BE2C (cell line): ENCODE results near the gene FALEC.

Experiments
- DNase-seq: peaks from one replicate; pipeline ENCODE4 v3.0.0-alpha.2; 2020
- H3K27me3 ChIP-seq: fragments of 250-450 bp; sonication (Bioruptor Pico); 2 replicates; pipeline ENCODE4 v1.5.1; 2020; ENCODE audit warnings: mild to moderate bottlenecking
- H3K36me3 ChIP-seq: fragments of 250-450 bp; sonication (Bioruptor Pico); 2 replicates; pipeline ENCODE4 v1.5.1; 2020; ENCODE audit warnings: mild to moderate bottlenecking
- H3K4me1 ChIP-seq: fragments of 250-450 bp; sonication (Bioruptor Pico); 2 replicates; pipeline ENCODE4 v1.5.1; 2020
- H3K4me3 ChIP-seq: 2 replicates; pipeline ENCODE4 v1.5.1; 2011; ENCODE audit warnings: low read depth, low read length
- H3K9me3 ChIP-seq: fragments of 250-450 bp; sonication (Bioruptor Pico); 2 replicates; pipeline ENCODE4 v1.5.1; 2020
- CTCF ChIP-seq: IDR thresholded peaks from 2 replicates; pipeline ENCODE4 v1.5.1; 2012; ENCODE audit warnings: mild to moderate bottlenecking, low read depth, low read length

Gene FALEC

GRCh38 chr1:150513351-150513791 lies 2.2 kb upstream of the FALEC start:
- no peak for DNase-seq
- Histone ChIP-seq H3K36me3 (no peaks in the 10 kb centered on the region), H3K4me3 (no peak overlapping the region), H3K4me1 (peaks cover 3% of the 10 kb centered on the region; the same call in 1 of the 2 replicates), H3K27me3 (no peaks in the 10 kb centered on the region), H3K9me3 (no peaks in the 10 kb centered on the region)
- no peak for TF ChIP-seq CTCF

DNA sequence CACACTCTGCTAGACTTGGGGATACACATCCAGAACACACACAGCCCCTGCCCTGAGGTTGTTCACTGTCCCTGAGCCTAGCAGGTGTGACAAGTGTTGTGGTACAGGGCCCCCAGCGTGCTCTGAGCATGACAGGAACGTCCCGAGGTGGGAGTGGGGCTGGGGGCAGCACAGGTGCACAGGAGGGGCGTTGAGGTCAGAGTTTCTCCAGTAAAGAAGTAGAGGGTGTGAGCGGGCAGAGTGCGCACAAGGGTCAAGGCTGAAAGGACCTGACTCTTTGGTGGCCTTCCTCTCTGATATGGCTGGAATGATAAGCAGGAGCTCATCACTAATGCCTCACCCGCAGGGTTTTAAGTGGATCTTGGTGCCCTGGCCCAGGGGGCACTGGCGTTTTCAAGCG lies 1.3 kb upstream of the FALEC start:
- Histone ChIP-seq H3K36me3 (no peaks in the 10 kb centered on the region), H3K4me3 (no peak overlapping the region), H3K4me1 (peaks cover 3% of the 10 kb centered on the region; the same call in 1 of the 2 replicates), H3K9me3 (no peaks in the 10 kb centered on the region), H3K27me3 (no peaks in the 10 kb centered on the region)
- DNase-seq = no peak
- no peak for TF ChIP-seq CTCF

GRCh38 chr1:150514913-150515327 lies 632 bp upstream of the FALEC start:
- no peak for DNase-seq
- Histone ChIP-seq H3K4me3 (peak overlapping the region; percentile 81), H3K27me3 (no peaks in the 10 kb centered on the region), H3K36me3 (no peaks in the 10 kb centered on the region), H3K9me3 (no peaks in the 10 kb centered on the region), H3K4me1 (peaks cover 3% of the 10 kb centered on the region; the same call in 1 of the 2 replicates)
- no peak for TF ChIP-seq CTCF

- Histone ChIP-seq H3K4me1 (peaks cover 3% of the 10 kb centered on the region; the same call in 1 of the 2 replicates), H3K27me3 (no peaks in the 10 kb centered on the region), H3K4me3 (peak overlapping the region; percentile 81), H3K9me3 (no peaks in the 10 kb centered on the region), H3K36me3 (no peaks in the 10 kb centered on the region)
- no peak for TF ChIP-seq CTCF
- no peak for DNase-seq
Measured at GRCh38 chr1:150516050-150516591, 569 bp downstream of the FALEC start.

DNA sequence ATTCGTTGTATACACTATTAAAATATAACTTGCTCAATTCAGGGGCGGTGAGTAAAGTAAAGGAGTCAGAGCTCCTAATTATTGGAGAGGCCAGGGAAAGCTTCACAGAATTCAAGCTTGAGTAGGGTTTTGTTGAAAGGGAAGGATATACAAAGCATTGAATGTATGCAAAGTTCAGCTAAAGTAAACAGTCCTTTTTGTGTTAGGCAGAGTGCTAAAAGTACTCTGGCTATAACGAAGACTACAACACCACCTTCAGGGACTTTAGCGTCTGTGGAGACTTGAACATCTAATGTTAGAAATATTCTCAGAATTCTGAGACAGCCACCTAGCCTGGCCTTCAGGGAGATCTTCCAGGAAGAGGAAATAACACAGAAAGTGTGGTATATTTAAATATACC lies 1.1 kb downstream of the FALEC start:
- no peaks in the 10 kb centered on the region for H3K27me3 ChIP-seq
- no peak for TF ChIP-seq CTCF
- H3K9me3 ChIP-seq = no peaks in the 10 kb centered on the region
- peak overlapping the region; percentile 81 for H3K4me3 ChIP-seq
- H3K36me3 ChIP-seq = no peaks in the 10 kb centered on the region
- H3K4me1 ChIP-seq = peaks cover 3% of the 10 kb centered on the region; the same call in 1 of the 2 replicates
- DNase-seq = no peak

DNA sequence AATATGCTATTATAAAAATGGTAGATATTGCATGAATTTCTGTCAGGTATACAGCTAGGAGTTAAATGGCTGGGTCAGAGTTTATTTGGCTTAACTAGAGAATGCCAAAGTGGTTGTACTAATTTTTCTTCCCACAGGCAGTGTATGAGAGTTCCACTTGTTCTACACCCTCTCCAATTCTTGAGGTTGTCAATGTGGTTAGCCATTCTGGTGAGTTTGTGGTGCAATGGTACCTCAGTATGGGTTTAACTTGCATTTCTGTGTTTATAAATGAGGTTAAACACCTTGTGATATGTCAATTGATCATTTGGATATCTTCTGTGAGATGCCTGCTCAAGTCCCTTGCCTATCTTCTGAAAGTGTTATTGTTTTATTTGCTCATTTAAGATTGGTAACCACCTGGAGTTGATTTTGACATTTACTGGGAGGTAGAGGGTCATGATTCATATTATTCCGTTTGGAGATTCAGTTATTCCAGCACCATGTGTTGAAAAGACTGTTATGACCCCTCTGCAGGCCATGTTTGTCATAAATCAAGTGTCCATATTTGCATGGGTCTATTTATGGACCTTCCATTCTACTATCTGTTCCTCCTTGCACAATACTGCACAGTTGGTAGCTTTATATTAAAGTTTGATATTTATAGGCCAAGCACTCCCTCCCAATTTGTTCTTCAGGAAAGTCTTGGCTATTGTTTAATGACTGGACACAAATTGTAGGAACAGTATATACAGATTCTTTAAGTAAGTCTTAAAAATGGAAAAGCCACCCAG lies 5.8 kb downstream of the FALEC start:
- Histone ChIP-seq H3K9me3 (no peaks in the 10 kb centered on the region), H3K4me1 (peaks cover 3% of the 10 kb centered on the region; the same call in 1 of the 2 replicates), H3K27me3 (no peaks in the 10 kb centered on the region), H3K36me3 (no peaks in the 10 kb centered on the region), H3K4me3 (no peak overlapping the region)
- TF ChIP-seq CTCF = no peak
- DNase-seq = no peak
